Prostate gland (tissue), 2 donors: Measurements from ENCODE around the gene KCTD3. TPM values are rescaled to one million over a fixed set of nuclear protein-coding genes. Genes with fewer than 3 reads are reported as not detected.

Source experiments
- DNase-seq: peaks from one replicate; pipeline ENCODE4 v3.0.0-alpha.2; 2019; ENCODE audit warnings: low spot score
- H3K27ac ChIP-seq, 2 donors: fragments of 200-600 bp; sonication (generic); 2 replicates each; pipeline ENCODE4 v1.5.1; 2017 to 2019
- H3K27me3 ChIP-seq: fragments of 200-600 bp; sonication (generic); replicated peaks from 2 replicates; pipeline ENCODE4 v1.5.1; 2019; ENCODE audit not compliant: insufficient read depth
- H3K36me3 ChIP-seq, 2 donors: fragments of 200-600 bp; sonication (generic); 1 replicate in 1 of 2; 2 replicates in 1 of 2; pipeline versions ENCODE4 v1.5.1 to v1.8.1; 2017 to 2019
- H3K4me1 ChIP-seq: fragments of 200-600 bp; sonication (generic); replicated peaks from 2 replicates; pipeline ENCODE4 v1.5.1; 2019
- H3K4me3 ChIP-seq, 2 donors: fragments of 200-600 bp; sonication (generic); 2 replicates each; pipeline ENCODE4 v1.5.1; 2017 to 2019
- H3K9me3 ChIP-seq: fragments of 200-600 bp; sonication (generic); 2 replicates; pipeline ENCODE4 v1.5.1; 2017
- CTCF ChIP-seq, 4 experiments: fragments of 200-600 bp in 2 of 4; fragments of 450-650 bp in 2 of 4; sonication (generic) in 2 of 4; IDR thresholded peaks; 1 replicate in 3 of 4; 2 replicates in 1 of 4; pipeline ENCODE4 v1.5.1; 2016 to 2019; ENCODE audit warnings: antibody characterized with exemption in 4 of 4, mild to moderate bottlenecking in 2 of 4, moderate library complexity in 2 of 4
- POLR2A ChIP-seq: fragments of 450-650 bp; IDR thresholded peaks from one replicate; pipeline ENCODE4 v1.6.1; 2016; ENCODE audit warnings: antibody characterized with exemption, mild to moderate bottlenecking
- POLR2AphosphoS5 ChIP-seq: sonication (generic); formaldehyde crosslinking; IDR thresholded peaks from one replicate; pipeline ENCODE4 v1.6.1; 2017; ENCODE audit warnings: antibody characterized with exemption
- WGBS: methylation state at CpG from one replicate; pipeline ENCODE4 v1.1.5; 2018; 5-methylcytosine and 5-hydroxymethylcytosine counted together
- intact Hi-C: fragments of 100-400 bp; cut with DNase I; formaldehyde crosslinking; loops from one replicate; pipeline ENCODE4 v1.14.2; 2022
- total RNA-seq, 2 donors: library from RNA; depleted of rRNA; stranded (reverse); fragments of >200 nt; gene quantifications; one replicate each; pipeline ENCODE4 v1.1.0, GENCODE V29; 2016

The KCTD3 gene
- total RNA-seq, 2 donors from 2014 or later = 78.3 to 95.5 TPM

GRCh38 chr1:215543191-215543606 lies 23.9 kb upstream of the KCTD3 start:
- WGBS = 87% methylated on average over 2 of the region's 2 CpGs
- H3K27me3 ChIP-seq = no peaks in the 10 kb centered on the region

GRCh38 chr1:215543806-215544205 lies 23.3 kb upstream of the KCTD3 start:
- intact Hi-C loops = no loop called here
- H3K9me3 ChIP-seq = no peaks in the 10 kb centered on the region
- no peak overlapping the region for H3K4me3 ChIP-seq
- 100% methylated on average over 2 of the region's 2 CpGs for WGBS
- no peak for TF ChIP-seq POLR2A
- no peak for TF ChIP-seq CTCF (IDR thresholded peaks at IDR 0.05)
- TF ChIP-seq POLR2AphosphoS5 = no peak
- H3K27me3 ChIP-seq = no peaks in the 10 kb centered on the region
- H3K27ac ChIP-seq = no peak overlapping the region
- no peaks in the 10 kb centered on the region for H3K36me3 ChIP-seq
- DNase-seq = no peak
- H3K4me1 ChIP-seq = peaks cover 12% of the 10 kb centered on the region

More at GRCh38 chr1:215543191-215543606, 23.9 kb upstream of the KCTD3 start:
- no peaks in the 10 kb centered on the region for H3K9me3 ChIP-seq
- H3K27ac ChIP-seq = no peak overlapping the region
- TF ChIP-seq CTCF (IDR thresholded peaks at IDR 0.05) (no peak), POLR2AphosphoS5 (no peak), POLR2A (no peak)
- H3K4me3 ChIP-seq = no peak overlapping the region
- H3K4me1 ChIP-seq = peaks cover 12% of the 10 kb centered on the region
- intact Hi-C loops = no loop called here
- DNase-seq = peak; percentile 12
- no peaks in the 10 kb centered on the region for H3K36me3 ChIP-seq

- DNase-seq = no peak
- Histone ChIP-seq H3K4me3 (no peak overlapping the region), H3K9me3 (no peaks in the 10 kb centered on the region), H3K27ac (no peak overlapping the region), H3K27me3 (no peaks in the 10 kb centered on the region), H3K36me3 (no peaks in the 10 kb centered on the region), H3K4me1 (peaks cover 7% of the 10 kb centered on the region)
- 76% methylated on average over 5 of the region's 5 CpGs for WGBS
- intact Hi-C loops = no loop called here
- TF ChIP-seq POLR2AphosphoS5 = no peak
- TF ChIP-seq CTCF (IDR thresholded peaks at IDR 0.05) = no peak
- no peak for TF ChIP-seq POLR2A
Measured at GRCh38 chr1:215544566-215544965, 22.5 kb upstream of the KCTD3 start.

- no peak overlapping the region for H3K27ac ChIP-seq
- no peaks in the 10 kb centered on the region for H3K36me3 ChIP-seq
- no peak for DNase-seq
- no peak overlapping the region for H3K4me3 ChIP-seq
- no peak for TF ChIP-seq POLR2A
- no peak for TF ChIP-seq POLR2AphosphoS5
- TF ChIP-seq CTCF (IDR thresholded peaks at IDR 0.05) = no peak
- intact Hi-C loops = no loop called here
- H3K4me1 ChIP-seq = peaks cover 2% of the 10 kb centered on the region
- no peaks in the 10 kb centered on the region for H3K27me3 ChIP-seq
- H3K9me3 ChIP-seq = no peaks in the 10 kb centered on the region
Measured at GRCh38 chr1:215545096-215545495, 22.0 kb upstream of the KCTD3 start.

GRCh38 chr1:215547011-215547410 lies 20.1 kb upstream of the KCTD3 start:
- no peaks in the 10 kb centered on the region for H3K27me3 ChIP-seq
- intact Hi-C loops = no loop called here
- no peak overlapping the region for H3K4me3 ChIP-seq
- DNase-seq = no peak
- TF ChIP-seq POLR2AphosphoS5 (no peak), CTCF (IDR thresholded peaks at IDR 0.05) (no peak), POLR2A (no peak)
- H3K4me1 ChIP-seq = no peaks in the 10 kb centered on the region
- no peaks in the 10 kb centered on the region for H3K36me3 ChIP-seq
- no peaks in the 10 kb centered on the region for H3K9me3 ChIP-seq
- no peak overlapping the region for H3K27ac ChIP-seq
- WGBS = 32% methylated on average over 1 of the region's 1 CpG
